Smooth muscle cell (in vitro differentiated cells): ENCODE measurements around the gene LONP2. TPM values are rescaled to one million over a fixed set of nuclear protein-coding genes. Genes with fewer than 3 reads are reported as not detected.

Source experiments
- DNase-seq: peaks from one replicate; lab custom pipeline; 2025; ENCODE audit not compliant: unreplicated experiment; lab: John Stamatoyannopoulos, UW
- H2AFZ ChIP-seq: fragments of 200-600 bp; sonication (generic); 2 replicates; pipeline ENCODE4 v1.6.0; 2016; ENCODE audit warnings: antibody characterized with exemption, low read depth, mild to moderate bottlenecking
- H3F3A ChIP-seq: fragments of 200-600 bp; sonication (generic); 2 replicates; pipeline ENCODE4 v1.6.0; 2017; ENCODE audit warnings: antibody characterized with exemption, low read depth
- H3K27ac ChIP-seq: fragments of 200-600 bp; sonication (generic); 2 replicates; pipeline ENCODE4 v1.5.1; 2016; ENCODE audit warnings: low read depth, mild to moderate bottlenecking
- H3K27me3 ChIP-seq: fragments of 200-600 bp; sonication (generic); 2 replicates; pipeline ENCODE4 v1.6.1; 2016; ENCODE audit warnings: low read depth, mild to moderate bottlenecking
- H3K36me3 ChIP-seq: fragments of 200-600 bp; sonication (generic); 2 replicates; pipeline ENCODE4 v1.5.1; 2016; ENCODE audit warnings: low read depth
- H3K4me1 ChIP-seq: fragments of 200-600 bp; sonication (generic); 2 replicates; pipeline ENCODE4 v1.5.1; 2016; ENCODE audit warnings: low read depth
- H3K4me2 ChIP-seq: fragments of 200-600 bp; sonication (generic); 2 replicates; pipeline ENCODE4 v1.6.0; 2016; ENCODE audit warnings: mild to moderate bottlenecking
- H3K4me3 ChIP-seq: fragments of 200-600 bp; sonication (generic); 2 replicates; pipeline ENCODE4 v1.5.1; 2016; ENCODE audit warnings: mild to moderate bottlenecking
- H3K79me2 ChIP-seq: fragments of 200-600 bp; sonication (generic); 2 replicates; pipeline ENCODE4 v1.6.0; 2016; ENCODE audit warnings: low read depth, mild to moderate bottlenecking
- H3K9ac ChIP-seq: fragments of 200-600 bp; sonication (generic); 2 replicates; pipeline ENCODE4 v1.6.0; 2016; ENCODE audit warnings: low read depth
- H3K9me3 ChIP-seq: fragments of 200-600 bp; sonication (generic); replicated peaks from 2 replicates; pipeline ENCODE4 v1.5.1; 2016; ENCODE audit warnings: low read depth
- H4K20me1 ChIP-seq: fragments of 200-600 bp; sonication (generic); 2 replicates; pipeline ENCODE4 v1.6.0; 2016; ENCODE audit warnings: low read depth
- WGBS: methylation state at CpG from one replicate; pipeline ENCODE4 v1.1.7; 2016; ENCODE audit warnings: low lambda C conversion rate; 5-methylcytosine and 5-hydroxymethylcytosine counted together
- polyA plus RNA-seq: library from polyadenylated mRNA; unstranded; fragments of >200 nt; fragmentation: Nextera tagmentation; extraction: Ambion mirVana; gene quantifications from 2 replicates; pipeline ENCODE4 v1.2.1, GENCODE V29; 2016
- total RNA-seq: library from RNA; depleted of rRNA; stranded (reverse); fragments of >200 nt; gene quantifications from 2 replicates; pipeline ENCODE4 v1.2.3, GENCODE V29; 2014
- TF ChIP-seq, protein P1 (sequence below): fragments of 200-600 bp; sonication (generic); IDR thresholded peaks from 2 replicates; pipeline ENCODE4 v1.5.1; 2017; ENCODE audit warnings: borderline replicate concordance, mild to moderate bottlenecking, antibody characterized with exemption; ENCODE audit not compliant: insufficient read depth, poor library complexity, severe bottlenecking

The LONP2 gene
- total and polyA plus RNA-seq, 2 experiments from 2014 or later, result 30.4 to 37.4 TPM

DNA sequence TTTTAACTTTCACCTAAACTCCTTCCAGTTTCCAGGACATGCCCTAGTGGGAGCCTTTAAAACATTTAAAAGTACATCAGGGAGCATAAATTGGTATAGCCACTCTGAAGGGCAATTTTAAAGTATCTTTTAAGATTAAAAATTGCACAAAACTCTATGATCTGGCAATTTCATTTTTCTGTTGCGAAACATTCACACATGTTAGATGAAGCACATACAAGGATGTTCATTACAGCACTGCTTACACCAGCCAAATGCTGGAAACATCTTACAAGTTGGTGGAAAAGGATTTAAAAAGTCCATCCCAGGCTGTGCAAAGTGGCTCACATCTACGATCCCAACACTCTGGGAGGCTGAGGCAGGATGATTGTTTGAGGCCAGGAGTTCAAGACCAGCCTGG, 26.4 kb upstream of the LONP2 start:
- TF ChIP-seq, protein P1, sequence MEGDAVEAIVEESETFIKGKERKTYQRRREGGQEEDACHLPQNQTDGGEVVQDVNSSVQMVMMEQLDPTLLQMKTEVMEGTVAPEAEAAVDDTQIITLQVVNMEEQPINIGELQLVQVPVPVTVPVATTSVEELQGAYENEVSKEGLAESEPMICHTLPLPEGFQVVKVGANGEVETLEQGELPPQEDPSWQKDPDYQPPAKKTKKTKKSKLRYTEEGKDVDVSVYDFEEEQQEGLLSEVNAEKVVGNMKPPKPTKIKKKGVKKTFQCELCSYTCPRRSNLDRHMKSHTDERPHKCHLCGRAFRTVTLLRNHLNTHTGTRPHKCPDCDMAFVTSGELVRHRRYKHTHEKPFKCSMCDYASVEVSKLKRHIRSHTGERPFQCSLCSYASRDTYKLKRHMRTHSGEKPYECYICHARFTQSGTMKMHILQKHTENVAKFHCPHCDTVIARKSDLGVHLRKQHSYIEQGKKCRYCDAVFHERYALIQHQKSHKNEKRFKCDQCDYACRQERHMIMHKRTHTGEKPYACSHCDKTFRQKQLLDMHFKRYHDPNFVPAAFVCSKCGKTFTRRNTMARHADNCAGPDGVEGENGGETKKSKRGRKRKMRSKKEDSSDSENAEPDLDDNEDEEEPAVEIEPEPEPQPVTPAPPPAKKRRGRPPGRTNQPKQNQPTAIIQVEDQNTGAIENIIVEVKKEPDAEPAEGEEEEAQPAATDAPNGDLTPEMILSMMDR, result no peak
- 92% methylated on average over 2 of the region's 2 CpGs for WGBS
- H2AFZ ChIP-seq, result no peak overlapping the region

DNA sequence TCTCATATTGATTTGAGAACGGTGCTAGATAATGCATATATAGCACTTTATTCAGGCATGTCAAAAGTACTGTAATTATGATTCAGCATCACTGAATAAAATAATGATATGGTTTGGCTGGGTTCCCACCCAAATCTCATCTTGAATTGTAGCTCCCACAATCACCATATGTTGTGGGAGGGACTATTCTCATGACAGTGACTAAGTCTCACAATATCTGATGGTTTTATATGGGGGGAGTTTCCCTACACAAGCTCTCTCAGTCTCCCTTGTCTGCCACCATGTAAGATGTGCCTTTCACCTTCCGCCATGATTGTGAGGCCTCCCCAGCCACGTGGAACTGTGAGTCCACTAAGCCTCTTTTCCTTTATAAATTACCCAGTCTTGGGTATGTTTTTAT, 25.6 kb upstream of the LONP2 start:
- H3K4me1 ChIP-seq, result no peaks in the 10 kb centered on the region
- H3K36me3 ChIP-seq, result no peaks in the 10 kb centered on the region
- H3K27me3 ChIP-seq, result no peaks in the 10 kb centered on the region
- 93% methylated on average over 3 of the region's 3 CpGs for WGBS
- DNase-seq, result no peak
- TF ChIP-seq, protein P1, result no peak
- H3K27ac ChIP-seq, result no peak overlapping the region
- no peak overlapping the region for H3K4me3 ChIP-seq
- no peak overlapping the region for H3K9ac ChIP-seq
- H3F3A ChIP-seq, result no peaks in the 10 kb centered on the region
- H3K9me3 ChIP-seq, result no peaks in the 10 kb centered on the region
- H2AFZ ChIP-seq, result no peak overlapping the region
- no peaks in the 10 kb centered on the region for H3K79me2 ChIP-seq
- no peak overlapping the region for H3K4me2 ChIP-seq
- no peaks in the 10 kb centered on the region for H4K20me1 ChIP-seq

More for the DNA sequence above, 26.4 kb upstream of the LONP2 start:
- DNase-seq, result no peak
- Histone ChIP-seq H3K4me2 (no peak overlapping the region), H3K4me1 (no peaks in the 10 kb centered on the region), H3K4me3 (no peak overlapping the region), H3K79me2 (no peaks in the 10 kb centered on the region), H3K27ac (no peak overlapping the region), H3K9me3 (no peaks in the 10 kb centered on the region), H3K36me3 (no peaks in the 10 kb centered on the region), H3F3A (no peaks in the 10 kb centered on the region), H3K27me3 (no peaks in the 10 kb centered on the region), H4K20me1 (no peaks in the 10 kb centered on the region), H3K9ac (no peak overlapping the region)

DNA sequence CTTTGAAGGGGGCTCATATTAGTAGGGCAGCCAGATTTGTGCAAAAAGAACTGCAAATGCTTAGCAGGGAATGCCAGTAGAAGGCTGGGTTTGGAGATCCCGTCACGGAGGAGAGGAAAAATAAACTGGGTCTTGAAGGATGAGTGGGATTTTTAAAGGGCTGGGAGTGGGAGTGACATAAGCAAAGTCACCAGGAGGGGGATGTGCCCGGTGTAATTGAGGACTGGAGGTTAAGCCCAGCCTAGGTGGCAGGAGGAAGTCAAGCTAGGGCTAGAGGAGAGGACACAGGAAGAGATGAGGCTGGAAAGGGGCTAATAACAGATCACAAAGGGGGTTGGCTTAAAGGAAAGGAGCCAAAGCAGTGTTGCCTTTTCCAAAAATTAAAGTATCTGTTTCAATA, 23.2 kb upstream of the LONP2 start:
- Histone ChIP-seq H3F3A (no peaks in the 10 kb centered on the region), H3K79me2 (no peaks in the 10 kb centered on the region), H3K27ac (no peak overlapping the region), H4K20me1 (no peaks in the 10 kb centered on the region), H3K9ac (no peak overlapping the region), H3K4me2 (no peak overlapping the region), H3K4me1 (no peaks in the 10 kb centered on the region), H3K36me3 (no peaks in the 10 kb centered on the region), H3K27me3 (no peaks in the 10 kb centered on the region), H3K9me3 (no peaks in the 10 kb centered on the region), H2AFZ (no peak overlapping the region), H3K4me3 (no peak overlapping the region)
- WGBS, result 65% methylated on average over 3 of the region's 3 CpGs
- no peak for DNase-seq
- TF ChIP-seq, protein P1, result no peak

DNA sequence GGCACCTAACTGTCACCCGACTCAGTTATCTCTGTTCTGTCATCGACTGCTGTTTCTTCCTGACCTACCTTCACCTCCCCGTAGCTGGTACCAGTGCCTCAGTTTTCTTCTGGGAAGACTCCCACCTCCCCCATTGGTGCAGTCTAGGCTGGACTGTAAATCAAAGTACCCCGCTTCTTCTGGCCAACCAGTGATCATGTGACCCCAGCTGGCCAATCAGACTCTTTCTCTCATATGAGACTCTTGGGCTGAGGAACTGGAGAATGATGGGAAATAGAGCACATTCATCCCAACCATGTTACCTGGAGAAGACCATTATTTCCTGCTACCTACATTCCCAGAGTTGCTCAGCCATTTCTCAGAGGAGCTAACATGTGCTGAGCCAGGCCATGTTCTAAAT, 20.6 kb upstream of the LONP2 start:
- Histone ChIP-seq H3K36me3 (no peaks in the 10 kb centered on the region), H3K9me3 (no peaks in the 10 kb centered on the region), H3K4me1 (no peaks in the 10 kb centered on the region), H3F3A (no peaks in the 10 kb centered on the region), H3K4me2 (no peak overlapping the region), H3K27ac (no peak overlapping the region), H3K27me3 (no peaks in the 10 kb centered on the region), H3K79me2 (no peaks in the 10 kb centered on the region), H3K4me3 (no peak overlapping the region), H2AFZ (no peak overlapping the region), H4K20me1 (no peaks in the 10 kb centered on the region), H3K9ac (no peak overlapping the region)
- WGBS, result 98% methylated on average over 4 of the region's 4 CpGs
- TF ChIP-seq, protein P1, result no peak
- DNase-seq, result no peak
